Osteoblast (primary cell): ENCODE results near the gene IFI16. TPM values are rescaled to one million over a fixed set of nuclear protein-coding genes. Genes with fewer than 3 reads are reported as not detected.

ENCODE experiments used
- DNase-seq: peaks from one replicate; pipeline ENCODE4 v3.0.0; 2011; ENCODE audit warnings: low spot score, mixed read lengths; ENCODE audit not compliant: insufficient read length; ENCODE audit errors: missing footprints
- H2AFZ ChIP-seq: 2 replicates; pipeline ENCODE4 v1.6.0; 2011; ENCODE audit warnings: mild to moderate bottlenecking, low read length
- H3K27ac ChIP-seq: 2 replicates; pipeline ENCODE4 v1.5.1; 2011; ENCODE audit warnings: mild to moderate bottlenecking, low read depth, low read length, moderate library complexity
- H3K27me3 ChIP-seq: 2 replicates; pipeline ENCODE4 v1.6.0; 2012; ENCODE audit warnings: mild to moderate bottlenecking, control low read depth, inconsistent platforms, low read length, moderate library complexity; ENCODE audit not compliant: insufficient read depth
- H3K36me3 ChIP-seq: 2 replicates; pipeline ENCODE4 v1.5.1; 2011; ENCODE audit warnings: mild to moderate bottlenecking, low read length, control low read depth, moderate library complexity; ENCODE audit not compliant: insufficient read depth
- H3K4me1 ChIP-seq: 2 replicates; pipeline ENCODE4 v1.5.1; 2011; ENCODE audit warnings: mild to moderate bottlenecking, low read length, control low read depth, moderate library complexity; ENCODE audit not compliant: insufficient read depth
- H3K4me2 ChIP-seq: 2 replicates; pipeline ENCODE4 v1.6.0; 2011; ENCODE audit warnings: mild to moderate bottlenecking, low read length; ENCODE audit not compliant: insufficient read depth
- H3K4me3 ChIP-seq: fragments of 200-600 bp; sonication (generic); 3 replicates; pipeline ENCODE4 v1.5.1; 2012; ENCODE audit warnings: mild to moderate bottlenecking, low read length, inconsistent platforms; ENCODE audit not compliant: insufficient read depth
- H3K79me2 ChIP-seq: 2 replicates; pipeline ENCODE4 v1.6.0; 2012; ENCODE audit warnings: mild to moderate bottlenecking, low read length, control low read depth, inconsistent platforms; ENCODE audit not compliant: insufficient read depth
- H3K9me3 ChIP-seq: 2 replicates; pipeline ENCODE4 v1.5.1; 2011; ENCODE audit warnings: low read depth, low read length, control low read depth
- H4K20me1 ChIP-seq: 2 replicates; pipeline ENCODE4 v1.6.0; 2012; ENCODE audit warnings: mild to moderate bottlenecking, low read length, control low read depth; ENCODE audit not compliant: insufficient read depth
- total RNA-seq: library from RNA; depleted of rRNA; stranded (reverse); fragments of >200 nt; gene quantifications from 2 replicates; pipeline ENCODE4 v1.2.3, GENCODE V29; 2012
- TF ChIP-seq, protein P1 (sequence below): IDR thresholded peaks from 2 replicates; pipeline ENCODE4 v1.5.1; 2011; ENCODE audit warnings: mild to moderate bottlenecking, low read depth, low read length, moderate library complexity; ENCODE audit errors: extremely low read depth

IFI16 gene
- total RNA-seq: 129 and 171 TPM in 2 replicates

DNA sequence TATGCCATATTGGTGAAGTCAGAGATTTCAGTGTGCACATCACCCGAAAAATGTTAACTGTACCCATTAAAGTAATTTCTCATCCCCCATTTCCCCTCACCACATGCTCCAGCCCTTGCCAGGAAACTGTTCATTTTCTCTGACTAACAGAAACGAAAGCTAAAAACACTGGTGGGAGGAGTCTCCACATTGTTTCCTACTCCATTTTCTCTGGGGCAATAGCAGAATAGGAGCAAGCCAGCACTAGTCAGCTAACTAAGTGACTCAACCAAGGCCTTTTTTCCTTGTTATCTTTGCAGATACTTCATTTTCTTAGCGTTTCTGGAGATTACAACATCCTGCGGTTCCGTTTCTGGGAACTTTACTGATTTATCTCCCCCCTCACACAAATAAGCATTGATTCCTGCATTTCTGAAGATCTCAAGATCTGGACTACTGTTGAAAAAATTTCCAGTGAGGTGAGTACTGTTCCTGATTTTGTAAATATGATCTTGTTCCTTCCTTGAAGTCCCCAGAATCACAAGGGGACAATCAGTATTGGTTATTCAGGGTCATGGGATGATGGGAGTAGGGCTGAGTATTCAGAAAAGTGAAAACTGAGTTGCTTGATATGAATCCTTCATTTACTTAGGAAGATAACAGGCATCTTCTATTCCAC, at the start of gene IFI16:
IFI16 (plus strand) TSS at position 204 of the 658 bp plus-strand sequence. CDS start 4,774 bp downstream, outside the sequence.
- Histone ChIP-seq H3K4me1 (peaks cover 35% of the 10 kb centered on the region), H3K4me3 (peak within 1 kb of the TSS; percentile 79)

DNA sequence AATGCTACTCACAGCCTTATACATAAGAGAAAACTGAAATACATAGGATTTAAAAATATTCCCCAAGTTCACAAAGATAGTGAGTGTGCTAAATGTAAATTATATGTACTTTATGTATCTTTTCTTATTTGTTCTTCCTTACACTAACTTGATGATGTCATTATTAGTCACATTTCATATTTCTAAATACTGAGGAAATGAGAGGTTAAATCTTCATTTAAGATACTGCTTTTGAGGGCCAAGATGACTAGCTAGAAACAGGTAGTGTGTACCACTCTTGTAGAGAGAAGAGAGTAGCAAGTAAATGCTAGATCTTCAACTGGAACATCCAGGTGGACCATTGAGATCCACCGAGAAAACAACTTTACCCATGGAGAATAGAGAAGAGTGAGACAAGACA, 48.5 kb upstream of the IFI16 start:
- no peaks in the 10 kb centered on the region for H3K27me3 ChIP-seq

More for the DNA sequence above, at the start of gene IFI16:
- Histone ChIP-seq H3K9me3 (no peaks in the 10 kb centered on the region), H3K79me2 (peaks cover 49% of the 10 kb centered on the region), H3K27me3 (no peaks in the 10 kb centered on the region), H4K20me1 (no peaks in the 10 kb centered on the region), H3K36me3 (peaks cover 7% of the 10 kb centered on the region), H3K4me2 (peak within 1 kb of the TSS; percentile 81), H2AFZ (peak within 1 kb of the TSS; percentile 89), H3K27ac (peak within 1 kb of the TSS; percentile 96)
- peak; percentile 85 for DNase-seq
- TF ChIP-seq, protein P1, sequence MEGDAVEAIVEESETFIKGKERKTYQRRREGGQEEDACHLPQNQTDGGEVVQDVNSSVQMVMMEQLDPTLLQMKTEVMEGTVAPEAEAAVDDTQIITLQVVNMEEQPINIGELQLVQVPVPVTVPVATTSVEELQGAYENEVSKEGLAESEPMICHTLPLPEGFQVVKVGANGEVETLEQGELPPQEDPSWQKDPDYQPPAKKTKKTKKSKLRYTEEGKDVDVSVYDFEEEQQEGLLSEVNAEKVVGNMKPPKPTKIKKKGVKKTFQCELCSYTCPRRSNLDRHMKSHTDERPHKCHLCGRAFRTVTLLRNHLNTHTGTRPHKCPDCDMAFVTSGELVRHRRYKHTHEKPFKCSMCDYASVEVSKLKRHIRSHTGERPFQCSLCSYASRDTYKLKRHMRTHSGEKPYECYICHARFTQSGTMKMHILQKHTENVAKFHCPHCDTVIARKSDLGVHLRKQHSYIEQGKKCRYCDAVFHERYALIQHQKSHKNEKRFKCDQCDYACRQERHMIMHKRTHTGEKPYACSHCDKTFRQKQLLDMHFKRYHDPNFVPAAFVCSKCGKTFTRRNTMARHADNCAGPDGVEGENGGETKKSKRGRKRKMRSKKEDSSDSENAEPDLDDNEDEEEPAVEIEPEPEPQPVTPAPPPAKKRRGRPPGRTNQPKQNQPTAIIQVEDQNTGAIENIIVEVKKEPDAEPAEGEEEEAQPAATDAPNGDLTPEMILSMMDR: no peak

DNA sequence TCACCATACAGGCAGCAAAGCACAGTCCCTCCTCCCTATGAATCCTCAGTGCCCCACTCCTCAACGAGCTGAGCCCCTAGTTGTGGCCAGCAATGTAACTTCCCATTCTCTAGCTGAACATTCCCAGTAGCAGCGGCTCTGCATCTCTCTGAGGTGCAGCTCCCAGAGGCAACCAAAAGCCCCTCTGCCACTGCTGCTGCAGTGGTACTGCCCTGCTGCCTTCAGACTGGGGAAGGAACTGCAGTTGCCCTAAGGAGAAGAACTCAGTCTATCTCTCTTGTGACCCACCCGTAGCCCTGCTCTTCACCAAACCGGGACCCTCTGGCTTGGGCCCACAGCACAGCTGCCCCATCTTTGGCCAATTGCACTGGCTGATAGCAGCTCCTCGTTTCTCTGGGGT, 46.7 kb upstream of the IFI16 start:
- Histone ChIP-seq H3K9me3 (no peaks in the 10 kb centered on the region), H3K4me3 (no peak overlapping the region), H3K36me3 (no peaks in the 10 kb centered on the region), H3K79me2 (no peaks in the 10 kb centered on the region), H3K27me3 (no peaks in the 10 kb centered on the region), H3K27ac (no peak overlapping the region), H4K20me1 (no peaks in the 10 kb centered on the region), H3K4me1 (no peaks in the 10 kb centered on the region), H3K4me2 (no peak overlapping the region), H2AFZ (no peak overlapping the region)
- no peak for DNase-seq
- TF ChIP-seq, protein P1: no peak

More for the DNA sequence above, 48.5 kb upstream of the IFI16 start:
- Histone ChIP-seq H3K79me2 (no peaks in the 10 kb centered on the region), H2AFZ (no peak overlapping the region), H4K20me1 (no peaks in the 10 kb centered on the region), H3K4me1 (no peaks in the 10 kb centered on the region), H3K9me3 (no peaks in the 10 kb centered on the region), H3K4me3 (no peak overlapping the region), H3K4me2 (no peak overlapping the region), H3K36me3 (no peaks in the 10 kb centered on the region), H3K27ac (no peak overlapping the region)
- TF ChIP-seq, protein P1: no peak
- peak; percentile 37 for DNase-seq

DNA sequence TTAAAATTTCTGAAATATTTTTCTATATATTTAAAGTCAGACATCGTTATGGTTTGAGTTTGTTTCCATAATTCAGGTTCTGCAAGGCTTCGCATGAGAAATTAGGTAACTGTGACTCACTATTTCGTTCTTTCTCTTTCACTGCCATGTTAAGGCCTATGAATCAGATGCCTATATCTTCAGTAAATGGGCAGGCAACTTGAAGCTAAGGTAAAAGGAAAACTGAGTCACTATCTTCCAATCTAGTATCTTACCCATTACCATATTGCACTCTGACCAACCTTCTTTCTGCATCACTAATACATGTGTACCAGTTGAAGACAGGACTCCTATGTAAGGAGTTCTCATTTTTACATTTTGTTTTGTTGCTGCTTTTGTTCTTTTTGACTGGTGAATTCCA, 40.5 kb upstream of the IFI16 start:
- H4K20me1 ChIP-seq: no peaks in the 10 kb centered on the region
- no peak for DNase-seq
- no peak overlapping the region for H2AFZ ChIP-seq
- H3K36me3 ChIP-seq: no peaks in the 10 kb centered on the region
- no peak overlapping the region for H3K4me2 ChIP-seq
- no peaks in the 10 kb centered on the region for H3K27me3 ChIP-seq
- H3K27ac ChIP-seq: no peak overlapping the region
- no peaks in the 10 kb centered on the region for H3K4me1 ChIP-seq
- TF ChIP-seq, protein P1: no peak
- no peaks in the 10 kb centered on the region for H3K79me2 ChIP-seq
- H3K4me3 ChIP-seq: no peak overlapping the region
- H3K9me3 ChIP-seq: no peaks in the 10 kb centered on the region
